Rectal smooth muscle tissue (tissue), 1 donor: Measurements from ENCODE around the gene FZR1.
A peak's percentile ranks its signal among the peaks of the same experiment; 100 is the strongest.

ENCODE experiments used
- H3K27ac ChIP-seq: one replicate; pipeline ENCODE4 v1.7.0; 2013; ENCODE audit warnings: low read depth, low read length, inconsistent platforms
- H3K27me3 ChIP-seq: one replicate; pipeline ENCODE4 v1.7.0; 2013; ENCODE audit warnings: low read length; ENCODE audit not compliant: control insufficient read depth, insufficient read depth
- H3K36me3 ChIP-seq: one replicate; pipeline ENCODE4 v1.7.0; 2013; ENCODE audit warnings: low read length; ENCODE audit not compliant: control insufficient read depth, insufficient read depth
- H3K4me1 ChIP-seq: one replicate; pipeline ENCODE4 v1.7.0; 2013; ENCODE audit warnings: low read length; ENCODE audit not compliant: control insufficient read depth, insufficient read depth
- H3K4me3 ChIP-seq: one replicate; pipeline ENCODE4 v1.7.0; 2013; ENCODE audit warnings: low read length
- H3K9ac ChIP-seq: one replicate; pipeline ENCODE4 v1.7.0; 2013; ENCODE audit warnings: low read length

FZR1 gene

GRCh38 chr19:3493651-3494050 is 12.5 kb upstream of the FZR1 start:
- no peak overlapping the region for H3K9ac ChIP-seq
- H3K27ac ChIP-seq, result no peak overlapping the region
- peaks cover 10% of the 10 kb centered on the region for H3K36me3 ChIP-seq
- H3K4me1 ChIP-seq, result no peaks in the 10 kb centered on the region
- no peaks in the 10 kb centered on the region for H3K27me3 ChIP-seq
- no peak overlapping the region for H3K4me3 ChIP-seq

GRCh38 chr19:3494051-3494450 is 12.1 kb upstream of the FZR1 start:
- Histone ChIP-seq H3K27ac (no peak overlapping the region), H3K4me3 (no peak overlapping the region), H3K4me1 (no peaks in the 10 kb centered on the region), H3K27me3 (no peaks in the 10 kb centered on the region), H3K9ac (no peak overlapping the region), H3K36me3 (peaks cover 10% of the 10 kb centered on the region)

- no peak overlapping the region for H3K27ac ChIP-seq
- no peak overlapping the region for H3K9ac ChIP-seq
- H3K36me3 ChIP-seq, result peaks cover 10% of the 10 kb centered on the region
These were observed 11.6 kb upstream of the FZR1 start for GRCh38 chr19:3494559-3494958.

GRCh38 chr19:3496392-3497273 is 9.5 kb upstream of the FZR1 start:
- Histone ChIP-seq H3K36me3 (peaks cover 10% of the 10 kb centered on the region), H3K4me3 (no peak overlapping the region), H3K9ac (no peak overlapping the region), H3K27me3 (no peaks in the 10 kb centered on the region), H3K4me1 (peaks cover 6% of the 10 kb centered on the region), H3K27ac (no peak overlapping the region)

More at GRCh38 chr19:3494559-3494958, 11.6 kb upstream of the FZR1 start:
- Histone ChIP-seq H3K27me3 (no peaks in the 10 kb centered on the region), H3K4me3 (no peak overlapping the region), H3K4me1 (no peaks in the 10 kb centered on the region)

- Histone ChIP-seq H3K4me1 (peaks cover 6% of the 10 kb centered on the region), H3K4me3 (no peak overlapping the region), H3K36me3 (peaks cover 8% of the 10 kb centered on the region), H3K27me3 (no peaks in the 10 kb centered on the region), H3K27ac (no peak overlapping the region), H3K9ac (no peak overlapping the region)
These were observed 8.2 kb upstream of the FZR1 start for GRCh38 chr19:3497757-3498520.

- H3K4me3 ChIP-seq, result peak overlapping the region; percentile 91
- H3K4me1 ChIP-seq, result peaks cover 6% of the 10 kb centered on the region
- peak overlapping the region; percentile 66 for H3K9ac ChIP-seq
- H3K27me3 ChIP-seq, result no peaks in the 10 kb centered on the region
- peak overlapping the region; percentile 96 for H3K27ac ChIP-seq
- peaks cover 4% of the 10 kb centered on the region for H3K36me3 ChIP-seq
These were observed 6.2 kb upstream of the FZR1 start for GRCh38 chr19:3499738-3500428.

GRCh38 chr19:3500429-3501101 is 5.5 kb upstream of the FZR1 start, which contains the start of gene DOHH:
Gene DOHH, minus strand, starts transcription at chr19:3500674. Its CDS starts 3,860 bp downstream, at chr19:3496814.
- Histone ChIP-seq H3K27ac (peak within 1 kb of the TSS; percentile 96), H3K4me1 (peaks cover 6% of the 10 kb centered on the region), H3K4me3 (peak within 1 kb of the TSS; percentile 91), H3K36me3 (no peaks in the 10 kb centered on the region), H3K9ac (peak within 1 kb of the TSS; percentile 88), H3K27me3 (no peaks in the 10 kb centered on the region)

GRCh38 chr19:3501780-3502179 is 4.3 kb upstream of the FZR1 start:
- Histone ChIP-seq H3K27me3 (no peaks in the 10 kb centered on the region), H3K36me3 (no peaks in the 10 kb centered on the region), H3K27ac (no peak overlapping the region), H3K4me1 (peaks cover 6% of the 10 kb centered on the region), H3K4me3 (no peak overlapping the region), H3K9ac (no peak overlapping the region)

- Histone ChIP-seq H3K9ac (no peak overlapping the region), H3K27ac (no peak overlapping the region), H3K4me1 (peaks cover 11% of the 10 kb centered on the region), H3K27me3 (no peaks in the 10 kb centered on the region), H3K4me3 (no peak overlapping the region), H3K36me3 (no peaks in the 10 kb centered on the region)
These were observed 3.0 kb upstream of the FZR1 start for GRCh38 chr19:3503036-3503572.

GRCh38 chr19:3504735-3505134 is 1.4 kb upstream of the FZR1 start:
- Histone ChIP-seq H3K36me3 (no peaks in the 10 kb centered on the region), H3K4me3 (no peak overlapping the region), H3K4me1 (peaks cover 9% of the 10 kb centered on the region), H3K9ac (no peak overlapping the region), H3K27me3 (no peaks in the 10 kb centered on the region), H3K27ac (no peak overlapping the region)

- H3K4me1 ChIP-seq, result peaks cover 4% of the 10 kb centered on the region
- no peaks in the 10 kb centered on the region for H3K27me3 ChIP-seq
- H3K27ac ChIP-seq, result peak overlapping the region; percentile 79
- H3K36me3 ChIP-seq, result no peaks in the 10 kb centered on the region
- peak overlapping the region; percentile 71 for H3K9ac ChIP-seq
- H3K4me3 ChIP-seq, result peak overlapping the region; percentile 82
These were observed 551 bp downstream of the FZR1 start for GRCh38 chr19:3506384-3507340.
